ENCODE measurements around the gene PLXDC2.
A peak's percentile ranks its signal among the peaks of the same experiment; 100 is the strongest.
"Not testable (repeated sequence)": the region's sequence is repeated elsewhere in the genome, so short reads cannot be mapped to it uniquely, and the experiment has no call there.

Gene PLXDC2

DNA sequence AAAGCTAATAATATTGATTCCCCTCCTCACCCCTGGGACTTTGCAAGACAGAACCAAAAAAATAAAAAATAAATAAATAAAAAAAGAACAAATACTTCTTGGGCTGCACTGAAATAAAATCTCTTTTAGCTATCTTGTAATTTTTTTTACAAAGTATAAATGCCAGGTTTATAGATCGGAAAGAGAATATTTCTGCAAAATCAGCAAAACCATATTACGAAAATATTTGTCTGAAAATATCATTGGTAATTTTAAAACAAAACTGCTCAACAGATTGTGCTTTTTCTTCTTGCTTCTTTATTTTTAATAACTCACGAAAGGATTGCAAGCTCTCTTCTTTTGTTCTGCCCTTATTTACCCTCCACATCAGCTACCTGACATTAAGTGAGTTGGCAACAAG is 213.3 kb downstream of the PLXDC2 start:
- no peaks in the 10 kb centered on the region for H3K36me3 Mint-ChIP-seq (ENCODE audit: low read depth)
- H3K4me1 Mint-ChIP-seq = peaks cover 15% of the 10 kb centered on the region
- no peaks in the 10 kb centered on the region for H3K27me3 Mint-ChIP-seq (ENCODE audit: low read depth)
- H3K4me3 Mint-ChIP-seq = no peak overlapping the region
- H3K9me3 Mint-ChIP-seq = no peaks in the 10 kb centered on the region
- no peak overlapping the region for H3K27ac Mint-ChIP-seq
- TF ChIP-seq, protein P1, sequence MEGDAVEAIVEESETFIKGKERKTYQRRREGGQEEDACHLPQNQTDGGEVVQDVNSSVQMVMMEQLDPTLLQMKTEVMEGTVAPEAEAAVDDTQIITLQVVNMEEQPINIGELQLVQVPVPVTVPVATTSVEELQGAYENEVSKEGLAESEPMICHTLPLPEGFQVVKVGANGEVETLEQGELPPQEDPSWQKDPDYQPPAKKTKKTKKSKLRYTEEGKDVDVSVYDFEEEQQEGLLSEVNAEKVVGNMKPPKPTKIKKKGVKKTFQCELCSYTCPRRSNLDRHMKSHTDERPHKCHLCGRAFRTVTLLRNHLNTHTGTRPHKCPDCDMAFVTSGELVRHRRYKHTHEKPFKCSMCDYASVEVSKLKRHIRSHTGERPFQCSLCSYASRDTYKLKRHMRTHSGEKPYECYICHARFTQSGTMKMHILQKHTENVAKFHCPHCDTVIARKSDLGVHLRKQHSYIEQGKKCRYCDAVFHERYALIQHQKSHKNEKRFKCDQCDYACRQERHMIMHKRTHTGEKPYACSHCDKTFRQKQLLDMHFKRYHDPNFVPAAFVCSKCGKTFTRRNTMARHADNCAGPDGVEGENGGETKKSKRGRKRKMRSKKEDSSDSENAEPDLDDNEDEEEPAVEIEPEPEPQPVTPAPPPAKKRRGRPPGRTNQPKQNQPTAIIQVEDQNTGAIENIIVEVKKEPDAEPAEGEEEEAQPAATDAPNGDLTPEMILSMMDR (IDR thresholded peaks at IDR 0.05; ENCODE audit: unreplicated experiment in 3 of 3) = no peak

DNA sequence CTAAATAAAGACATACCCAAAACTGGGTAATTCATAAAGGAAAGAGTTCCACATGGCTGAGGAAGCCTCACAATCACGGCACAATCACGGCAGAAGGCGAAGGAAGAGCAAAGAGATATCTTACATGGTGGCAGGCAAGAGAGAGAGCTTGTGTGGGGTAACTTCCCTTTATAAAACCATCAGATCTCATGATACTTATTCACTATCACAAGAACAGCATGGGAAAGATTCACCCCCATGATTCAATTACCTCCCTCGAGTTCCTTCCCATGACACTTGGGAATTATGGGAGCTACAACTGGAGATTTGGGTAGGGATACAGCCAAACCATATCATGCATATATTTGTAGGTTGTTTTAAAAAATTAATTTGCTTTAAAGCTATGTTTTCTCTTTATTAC is 217.2 kb downstream of the PLXDC2 start:
- no peak overlapping the region for H3K4me3 Mint-ChIP-seq
- H3K36me3 Mint-ChIP-seq (ENCODE audit: low read depth) = no peaks in the 10 kb centered on the region
- H3K27me3 Mint-ChIP-seq (ENCODE audit: low read depth) = no peaks in the 10 kb centered on the region
- H3K27ac Mint-ChIP-seq = no peak overlapping the region
- TF ChIP-seq, protein P1 (IDR thresholded peaks at IDR 0.05; ENCODE audit: unreplicated experiment in 3 of 3) = no peak
- H3K4me1 Mint-ChIP-seq = peaks cover 15% of the 10 kb centered on the region
- H3K9me3 Mint-ChIP-seq = no peaks in the 10 kb centered on the region

DNA sequence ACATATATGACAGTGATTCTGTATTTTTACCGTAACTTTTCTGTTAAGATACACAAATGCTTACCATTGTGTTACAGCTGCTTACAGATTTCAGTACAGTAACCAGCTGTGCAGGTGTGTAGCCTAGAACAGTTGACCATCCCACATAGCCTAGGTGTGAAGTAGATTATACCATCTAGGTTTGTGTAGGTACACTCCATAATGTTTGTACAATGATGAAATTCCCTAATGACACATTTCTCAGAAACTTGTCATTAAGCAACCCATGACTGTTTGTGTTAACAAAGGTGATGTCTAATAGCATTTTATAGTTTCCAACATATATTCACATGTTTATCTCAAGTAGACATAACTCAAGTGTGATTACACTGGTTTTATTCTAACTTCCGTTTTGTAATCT is 218.5 kb downstream of the PLXDC2 start:
- H3K27me3 Mint-ChIP-seq (ENCODE audit: low read depth) = no peaks in the 10 kb centered on the region
- no peaks in the 10 kb centered on the region for H3K36me3 Mint-ChIP-seq (ENCODE audit: low read depth)
- H3K4me1 Mint-ChIP-seq = peaks cover 5% of the 10 kb centered on the region
- no peak overlapping the region for H3K4me3 Mint-ChIP-seq
- TF ChIP-seq, protein P1 (IDR thresholded peaks at IDR 0.05; ENCODE audit: unreplicated experiment in 3 of 3) = no peak
- no peaks in the 10 kb centered on the region for H3K9me3 Mint-ChIP-seq
- H3K27ac Mint-ChIP-seq = no peak overlapping the region

DNA sequence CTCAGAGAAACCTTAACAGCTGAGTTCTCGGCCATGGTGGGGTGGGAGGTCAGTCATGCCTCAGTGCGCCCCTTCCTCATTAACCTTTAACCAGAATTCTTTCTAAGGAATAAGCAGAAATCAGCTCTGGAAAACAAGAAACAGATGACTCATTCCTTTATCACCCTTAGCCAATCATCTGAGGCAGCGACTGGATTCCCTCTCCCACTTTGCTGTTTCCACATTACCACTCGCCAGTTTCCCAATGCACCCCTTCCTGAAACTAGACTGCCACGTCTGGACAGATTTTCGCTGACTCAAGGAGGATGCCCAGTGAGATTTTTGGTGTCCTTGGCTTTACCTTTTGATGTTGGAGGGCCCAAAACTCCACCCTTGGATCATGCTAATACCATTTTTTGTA is 223.8 kb downstream of the PLXDC2 start:
- peak overlapping the region in 1 of 3 experiments; percentile 87 for H3K27ac Mint-ChIP-seq
- no peaks in the 10 kb centered on the region for H3K4me1 Mint-ChIP-seq
- H3K9me3 Mint-ChIP-seq = no peaks in the 10 kb centered on the region
- H3K27me3 Mint-ChIP-seq (ENCODE audit: low read depth) = no peaks in the 10 kb centered on the region
- H3K4me3 Mint-ChIP-seq = no peak overlapping the region
- peaks cover 9% of the 10 kb centered on the region for H3K36me3 Mint-ChIP-seq (ENCODE audit: low read depth)
- TF ChIP-seq, protein P1 (IDR thresholded peaks at IDR 0.05; ENCODE audit: unreplicated experiment in 3 of 3) = no peak

DNA sequence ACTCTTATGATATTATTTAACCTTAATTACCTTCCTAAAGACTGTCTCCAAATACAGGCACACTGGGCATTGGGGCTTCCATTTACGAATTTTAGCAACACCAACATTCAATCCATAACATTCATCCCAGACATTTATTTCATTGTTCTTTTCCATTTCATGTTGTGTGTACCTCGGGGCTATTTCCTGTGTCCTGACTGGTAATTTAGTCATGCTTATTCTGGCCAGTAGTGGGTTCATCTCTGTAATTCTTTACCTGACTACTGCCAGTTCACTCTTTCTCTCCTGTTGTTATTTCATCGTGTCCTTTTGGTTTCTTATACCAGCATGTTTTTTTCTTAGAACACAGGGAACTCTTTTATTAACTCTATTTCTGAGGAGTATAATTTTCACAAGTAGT is 225.7 kb downstream of the PLXDC2 start:
- H3K9me3 Mint-ChIP-seq = no peaks in the 10 kb centered on the region
- no peaks in the 10 kb centered on the region for H3K4me1 Mint-ChIP-seq
- H3K36me3 Mint-ChIP-seq (ENCODE audit: low read depth) = peaks cover 10% of the 10 kb centered on the region
- H3K27me3 Mint-ChIP-seq (ENCODE audit: low read depth) = no peaks in the 10 kb centered on the region
- no peak overlapping the region for H3K27ac Mint-ChIP-seq
- no peak overlapping the region for H3K4me3 Mint-ChIP-seq
- TF ChIP-seq, protein P1 (IDR thresholded peaks at IDR 0.05; ENCODE audit: unreplicated experiment in 3 of 3) = no peak

DNA sequence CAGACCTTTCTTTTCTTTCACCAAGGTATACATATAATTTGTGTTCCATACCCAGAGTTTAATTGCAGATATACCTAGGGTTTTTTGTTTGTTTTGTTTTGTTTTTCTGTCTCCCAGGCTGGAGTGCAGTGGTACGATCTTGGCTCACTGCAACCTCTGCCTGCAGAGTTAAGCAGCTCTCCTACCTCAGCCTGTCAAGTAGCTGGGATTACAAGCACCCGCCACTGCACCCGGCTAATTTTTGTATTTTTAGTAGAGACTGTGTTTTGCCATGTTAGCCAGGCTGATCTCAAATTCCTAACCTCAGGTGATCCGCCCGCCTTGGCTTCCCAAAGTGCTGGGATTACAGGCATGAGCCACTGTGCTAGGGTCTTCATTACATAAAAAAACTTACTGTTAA is 228.9 kb downstream of the PLXDC2 start:
- H3K4me3 Mint-ChIP-seq; H3K4me1 Mint-ChIP-seq; H3K27ac Mint-ChIP-seq; H3K27me3 Mint-ChIP-seq (ENCODE audit: low read depth): not testable (repeated sequence)
- Mint-ChIP-seq H3K9me3 (peaks cover 12% of the 10 kb centered on the region), H3K36me3 (ENCODE audit: low read depth) (peaks cover 37% of the 10 kb centered on the region)
